ENCODE results near the gene MRPL28.

Gene MRPL28

GRCh38 chr16:324451-325334 lies 45.6 kb downstream of the MRPL28 start:
- Histone ChIP-seq H3K27ac (ENCODE audit: poor library complexity, severe bottlenecking) (no peak overlapping the region), H3K4me1 (ENCODE audit: insufficient read depth, poor library complexity, severe bottlenecking) (peaks cover 18% of the 10 kb centered on the region), H3K36me3 (ENCODE audit: low read depth) (peaks cover 4% of the 10 kb centered on the region; the same call in 1 of the 2 replicates), H3K9me3 (ENCODE audit: severe bottlenecking) (no peaks in the 10 kb centered on the region), H3K4me3 (ENCODE audit: severe bottlenecking) (no peak overlapping the region), H3K27me3 (ENCODE audit: insufficient read depth, poor library complexity, severe bottlenecking) (no peaks in the 10 kb centered on the region)
- no peak for DNase-seq (ENCODE audit: low spot score)
- no peak for TF ChIP-seq CTCF (IDR thresholded peaks at IDR 0.05; ENCODE audit: poor library complexity, severe bottlenecking)
- no peak for ATAC-seq (ENCODE audit: low read depth)

GRCh38 chr16:324201-324450 lies 46.2 kb downstream of the MRPL28 start:
- Histone ChIP-seq H3K27me3 (ENCODE audit: insufficient read depth, poor library complexity, severe bottlenecking) (no peaks in the 10 kb centered on the region), H3K9me3 (ENCODE audit: severe bottlenecking) (no peaks in the 10 kb centered on the region), H3K4me1 (ENCODE audit: insufficient read depth, poor library complexity, severe bottlenecking) (peaks cover 18% of the 10 kb centered on the region), H3K4me3 (ENCODE audit: severe bottlenecking) (no peak overlapping the region), H3K36me3 (ENCODE audit: low read depth) (peaks cover 8% of the 10 kb centered on the region; the same call in 1 of the 2 replicates), H3K27ac (ENCODE audit: poor library complexity, severe bottlenecking) (no peak overlapping the region)
- ATAC-seq (ENCODE audit: low read depth) (no peak), DNase-seq (ENCODE audit: low spot score) (no peak)
- TF ChIP-seq CTCF (IDR thresholded peaks at IDR 0.05; ENCODE audit: poor library complexity, severe bottlenecking) = no peak

GRCh38 chr16:322476-323143 lies 47.7 kb downstream of the MRPL28 start:
- Histone ChIP-seq H3K4me1 (ENCODE audit: insufficient read depth, poor library complexity, severe bottlenecking) (peaks cover 5% of the 10 kb centered on the region), H3K9me3 (ENCODE audit: severe bottlenecking) (no peaks in the 10 kb centered on the region), H3K27me3 (ENCODE audit: insufficient read depth, poor library complexity, severe bottlenecking) (no peaks in the 10 kb centered on the region), H3K4me3 (ENCODE audit: severe bottlenecking) (no peak overlapping the region), H3K27ac (ENCODE audit: poor library complexity, severe bottlenecking) (no peak overlapping the region), H3K36me3 (ENCODE audit: low read depth) (peaks cover 10% of the 10 kb centered on the region; the same call in 1 of the 2 replicates)
- ATAC-seq (ENCODE audit: low read depth) = no peak
- DNase-seq (ENCODE audit: low spot score) = no peak
- no peak for TF ChIP-seq CTCF (IDR thresholded peaks at IDR 0.05; ENCODE audit: poor library complexity, severe bottlenecking)

- ATAC-seq (ENCODE audit: low read depth) (no peak), DNase-seq (ENCODE audit: low spot score) (no peak)
- peaks cover 10% of the 10 kb centered on the region; the same call in 1 of the 2 replicates for H3K36me3 ChIP-seq (ENCODE audit: low read depth)
- no peak for TF ChIP-seq CTCF (IDR thresholded peaks at IDR 0.05; ENCODE audit: poor library complexity, severe bottlenecking)
- H3K27ac ChIP-seq (ENCODE audit: poor library complexity, severe bottlenecking) = no peak overlapping the region
- H3K27me3 ChIP-seq (ENCODE audit: insufficient read depth, poor library complexity, severe bottlenecking) = no peaks in the 10 kb centered on the region
- H3K4me3 ChIP-seq (ENCODE audit: severe bottlenecking) = no peak overlapping the region
- no peaks in the 10 kb centered on the region for H3K9me3 ChIP-seq (ENCODE audit: severe bottlenecking)
- no peaks in the 10 kb centered on the region for H3K4me1 ChIP-seq (ENCODE audit: insufficient read depth, poor library complexity, severe bottlenecking)
These were observed 48.8 kb downstream of the MRPL28 start for GRCh38 chr16:321532-321931.

- Histone ChIP-seq H3K4me1 (ENCODE audit: insufficient read depth, poor library complexity, severe bottlenecking) (no peaks in the 10 kb centered on the region), H3K27me3 (ENCODE audit: insufficient read depth, poor library complexity, severe bottlenecking) (no peaks in the 10 kb centered on the region), H3K9me3 (ENCODE audit: severe bottlenecking) (no peaks in the 10 kb centered on the region), H3K36me3 (ENCODE audit: low read depth) (peaks cover 12% of the 10 kb centered on the region), H3K4me3 (ENCODE audit: severe bottlenecking) (no peak overlapping the region), H3K27ac (ENCODE audit: poor library complexity, severe bottlenecking) (no peak overlapping the region)
- DNase-seq (ENCODE audit: low spot score) (no peak), ATAC-seq (ENCODE audit: low read depth) (no peak)
- TF ChIP-seq CTCF (IDR thresholded peaks at IDR 0.05; ENCODE audit: poor library complexity, severe bottlenecking) = no peak
These were observed 50.1 kb downstream of the MRPL28 start for GRCh38 chr16:320206-320605.

All from RWPE2 (cell line).